ENCODE results near the gene POU3F3.

POU3F3 gene

DNA sequence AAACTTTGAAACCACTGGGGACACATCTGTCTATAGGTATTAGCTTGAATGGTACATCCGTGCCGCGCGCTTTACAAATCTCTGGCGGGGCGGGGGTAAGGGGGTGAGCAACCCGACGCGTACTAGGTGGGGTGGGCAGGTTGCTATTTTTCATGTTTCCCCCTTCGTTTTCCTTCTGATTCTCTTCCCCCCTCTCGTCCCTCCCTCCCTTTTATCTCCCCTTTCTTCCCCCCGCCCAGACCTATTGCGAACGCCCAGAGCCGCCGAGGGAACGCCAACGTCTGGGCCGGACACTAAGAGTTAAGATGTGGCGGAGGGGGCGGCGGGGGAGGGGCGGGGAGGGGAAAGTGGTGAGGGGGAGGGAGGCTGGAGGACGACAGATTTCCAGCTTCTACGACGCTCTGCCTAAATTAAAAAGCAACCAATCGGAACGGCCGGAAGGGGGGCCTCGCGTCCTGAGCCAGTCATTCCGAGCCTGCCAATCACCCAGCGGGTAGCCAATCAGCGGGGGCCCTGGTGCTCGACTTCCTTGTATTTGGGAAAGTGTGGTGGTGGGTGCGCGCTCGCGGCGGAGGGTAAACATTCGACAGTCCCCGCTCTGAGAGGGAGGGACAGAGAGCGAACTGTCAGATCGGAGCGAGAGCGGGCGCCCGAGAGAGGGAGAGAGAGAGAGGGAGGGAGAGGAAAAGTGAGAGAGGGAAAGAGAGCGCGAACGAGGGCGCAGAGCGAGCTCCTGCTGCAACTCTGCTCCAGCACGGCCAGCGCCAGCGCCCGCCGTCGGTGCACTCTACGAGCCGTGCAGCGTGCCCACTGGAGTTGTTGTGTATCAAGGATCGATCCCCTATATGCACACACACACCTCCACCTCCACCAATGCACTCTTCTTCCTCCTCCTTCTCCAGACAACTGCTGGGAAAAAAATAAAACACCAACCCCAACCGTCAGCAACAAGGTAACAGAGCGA, at the start of gene POU3F3:
TSS of gene POU3F3 (plus strand) at position 582 of the 964 bp plus-strand sequence. CDS start 1,396 bp downstream, outside the sequence.
- TF ChIP-seq, protein P1, sequence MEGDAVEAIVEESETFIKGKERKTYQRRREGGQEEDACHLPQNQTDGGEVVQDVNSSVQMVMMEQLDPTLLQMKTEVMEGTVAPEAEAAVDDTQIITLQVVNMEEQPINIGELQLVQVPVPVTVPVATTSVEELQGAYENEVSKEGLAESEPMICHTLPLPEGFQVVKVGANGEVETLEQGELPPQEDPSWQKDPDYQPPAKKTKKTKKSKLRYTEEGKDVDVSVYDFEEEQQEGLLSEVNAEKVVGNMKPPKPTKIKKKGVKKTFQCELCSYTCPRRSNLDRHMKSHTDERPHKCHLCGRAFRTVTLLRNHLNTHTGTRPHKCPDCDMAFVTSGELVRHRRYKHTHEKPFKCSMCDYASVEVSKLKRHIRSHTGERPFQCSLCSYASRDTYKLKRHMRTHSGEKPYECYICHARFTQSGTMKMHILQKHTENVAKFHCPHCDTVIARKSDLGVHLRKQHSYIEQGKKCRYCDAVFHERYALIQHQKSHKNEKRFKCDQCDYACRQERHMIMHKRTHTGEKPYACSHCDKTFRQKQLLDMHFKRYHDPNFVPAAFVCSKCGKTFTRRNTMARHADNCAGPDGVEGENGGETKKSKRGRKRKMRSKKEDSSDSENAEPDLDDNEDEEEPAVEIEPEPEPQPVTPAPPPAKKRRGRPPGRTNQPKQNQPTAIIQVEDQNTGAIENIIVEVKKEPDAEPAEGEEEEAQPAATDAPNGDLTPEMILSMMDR (IDR thresholded peaks at IDR 0.05; ENCODE audit: control extremely low read depth, extremely low read depth, low read depth, missing control alignments), result no peak
- DNase-seq (ENCODE audit: extremely low spot score), result peak; percentile 46
- POLR2A ChIA-PET, result no interaction called here
- CTCF ChIA-PET, result no interaction called here

DNA sequence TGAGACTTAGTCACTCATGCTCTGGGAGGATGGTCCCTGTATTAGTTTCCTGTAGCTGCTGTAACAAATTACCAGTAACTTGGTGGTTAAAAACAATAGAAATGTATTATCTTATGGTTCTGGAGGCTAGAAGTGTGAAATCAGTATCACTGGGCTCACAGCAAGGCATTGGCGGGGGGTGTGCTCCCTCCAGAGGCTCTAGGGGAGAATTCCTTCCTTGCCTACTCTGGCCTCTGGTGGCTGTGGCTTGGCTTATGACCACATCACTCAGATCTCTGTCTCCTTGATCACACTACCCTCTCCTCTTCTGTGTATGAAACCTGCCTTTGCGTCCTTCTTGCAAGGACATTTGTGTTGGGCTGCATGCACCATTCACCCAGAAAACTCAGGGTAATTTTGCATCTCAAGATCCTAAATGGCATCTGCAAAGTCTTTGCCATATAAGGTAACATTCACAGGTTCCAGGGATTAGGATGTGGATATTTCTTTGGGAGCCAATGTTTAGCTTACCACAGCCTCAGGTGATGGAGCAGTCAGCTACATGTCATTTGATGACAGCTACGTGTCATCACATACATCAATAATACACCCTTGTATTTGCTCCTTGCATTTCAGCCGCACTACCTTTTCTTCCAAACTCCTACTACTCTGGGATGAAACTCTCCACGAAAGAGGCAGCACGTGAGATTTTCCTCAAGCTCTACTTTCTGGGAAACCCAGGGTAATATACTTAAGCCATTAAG, 49.6 kb upstream of the POU3F3 start:
- ChIA-PET POLR2A (no interaction called here), CTCF (no interaction called here)
- no peak for DNase-seq (ENCODE audit: extremely low spot score)
- TF ChIP-seq, protein P1 (IDR thresholded peaks at IDR 0.05; ENCODE audit: control extremely low read depth, extremely low read depth, low read depth, missing control alignments), result no peak

DNA sequence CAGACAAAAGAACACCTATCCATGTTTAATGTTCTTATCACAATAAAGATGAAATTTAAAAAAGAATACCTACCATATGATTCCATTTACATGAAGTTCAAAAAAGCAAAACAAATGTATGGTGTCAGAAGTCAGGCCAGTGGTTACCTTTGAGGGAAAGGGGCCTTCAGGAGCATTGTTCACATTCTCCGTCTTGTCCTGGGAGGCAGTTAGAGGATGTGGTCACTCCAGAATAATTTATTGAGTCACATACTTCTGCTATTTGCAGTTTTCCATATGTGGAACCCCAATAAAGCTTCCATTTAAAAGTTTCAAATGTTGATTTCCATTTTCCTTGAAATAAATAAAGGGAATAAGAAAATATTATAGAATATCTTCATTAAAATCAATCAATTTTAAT, 41.6 kb upstream of the POU3F3 start:
- POLR2A ChIA-PET, result no interaction called here

DNA sequence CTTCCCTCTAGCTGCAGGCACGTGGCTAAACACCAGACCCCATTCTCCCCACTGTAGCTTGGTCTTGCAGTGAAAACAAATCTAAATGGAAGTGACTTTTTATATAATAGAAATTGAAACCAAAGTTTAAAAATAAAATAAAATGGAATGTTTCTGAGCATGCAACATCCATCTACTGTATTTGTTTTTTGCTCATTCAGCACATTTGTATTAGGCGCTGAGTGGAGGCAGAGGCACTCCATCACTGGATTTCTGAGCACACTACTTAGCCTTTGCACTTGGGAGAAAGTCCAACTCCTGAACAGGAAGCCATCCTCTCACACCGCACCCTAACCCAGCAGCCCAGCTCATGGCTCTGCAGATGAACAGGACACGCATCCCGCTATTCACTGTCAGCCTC, 37.8 kb upstream of the POU3F3 start:
- POLR2A ChIA-PET, result no interaction called here
- CTCF ChIA-PET, result interaction anchor here (1.4 kb wide), 1 partner anchor 34 kb away, joined by 4 read pairs; no protein-coding TSS in a partner anchor
- TF ChIP-seq, protein P1 (IDR thresholded peaks at IDR 0.05; ENCODE audit: control extremely low read depth, extremely low read depth, low read depth, missing control alignments), result no peak

More for the DNA sequence above, 41.6 kb upstream of the POU3F3 start:
- TF ChIP-seq, protein P1 (IDR thresholded peaks at IDR 0.05; ENCODE audit: control extremely low read depth, extremely low read depth, low read depth, missing control alignments), result no peak
- CTCF ChIA-PET, result no interaction called here
- no peak for DNase-seq (ENCODE audit: extremely low spot score)

DNA sequence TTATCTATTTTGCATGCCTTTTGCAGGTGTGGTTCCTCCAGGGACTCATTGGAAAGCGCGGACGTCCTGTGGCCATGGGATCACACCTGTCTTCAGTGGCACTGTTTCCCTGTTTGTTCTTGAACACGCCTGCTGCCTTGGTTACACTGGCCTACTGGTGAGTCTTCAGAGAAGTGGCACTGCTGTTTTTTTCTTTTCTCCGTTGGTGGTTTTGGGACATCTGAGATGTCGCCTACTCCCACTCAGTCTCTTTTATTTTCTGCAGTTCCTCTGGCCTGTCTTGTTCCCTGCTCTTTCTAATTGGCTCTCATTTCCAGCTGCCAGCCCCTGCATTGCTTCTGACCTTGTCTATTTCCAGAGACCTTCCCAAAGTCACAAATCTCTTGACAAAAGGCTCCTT, 35.7 kb upstream of the POU3F3 start:
- no peak for DNase-seq (ENCODE audit: extremely low spot score)
- ChIA-PET POLR2A (no interaction called here), CTCF (no interaction called here)
- TF ChIP-seq, protein P1 (IDR thresholded peaks at IDR 0.05; ENCODE audit: control extremely low read depth, extremely low read depth, low read depth, missing control alignments), result no peak

More for the DNA sequence above, 37.8 kb upstream of the POU3F3 start:
- no peak for DNase-seq (ENCODE audit: extremely low spot score)

DNA sequence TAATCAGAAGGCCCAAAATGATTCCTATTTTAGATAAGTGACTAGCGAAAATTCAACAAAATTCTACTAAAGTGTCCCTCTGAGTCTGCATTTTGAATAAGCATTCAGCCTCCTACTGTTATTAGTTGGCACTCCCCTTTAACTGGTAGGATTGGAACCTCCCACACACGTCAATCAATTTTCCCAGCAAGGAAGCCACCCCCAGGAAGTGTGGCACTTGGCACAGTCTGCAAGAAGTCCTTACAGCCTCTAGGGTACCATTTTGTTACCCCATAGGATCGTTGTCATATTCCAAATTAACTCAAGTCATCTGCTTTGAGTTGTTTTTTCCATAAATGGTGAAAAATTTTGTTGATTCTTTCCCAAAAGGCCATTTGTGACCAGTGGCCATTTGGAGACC, 33.8 kb upstream of the POU3F3 start:
- TF ChIP-seq, protein P1 (IDR thresholded peaks at IDR 0.05; ENCODE audit: control extremely low read depth, extremely low read depth, low read depth, missing control alignments), result no peak

More for the DNA sequence above, 33.8 kb upstream of the POU3F3 start:
- DNase-seq (ENCODE audit: extremely low spot score), result no peak
- CTCF ChIA-PET, result no interaction called here
- POLR2A ChIA-PET, result no interaction called here

Measured in GM10248 (cell line).